OCI-LY7 (cell line): ENCODE measurements around the gene GNAO1. TPM values are rescaled to one million over a fixed set of nuclear protein-coding genes. Genes with fewer than 3 reads are reported as not detected.

Experiments
- BruUV-seq: library from RNA; stranded (reverse); fragments of 400-500 nt; replicated peaks from 2 replicates; lab custom pipeline; 2021; lab: Mats Ljungman, UMichigan
- CTCF ChIA-PET: fragments of 300-600 bp; sonication (Branson Sonifier 250); formaldehyde crosslinking; loops from one replicate; lab custom pipeline; 2022; ENCODE audit warnings: antibody characterized with exemption; ENCODE audit not compliant: unreplicated experiment; lab: Charles Lee
- POLR2A ChIA-PET: fragments of 300-600 bp; sonication (Branson Sonifier 250); formaldehyde crosslinking; loops from one replicate; lab custom pipeline; 2022; ENCODE audit warnings: antibody characterized with exemption; lab: Charles Lee
- DNase-seq: peaks from one replicate; pipeline ENCODE4 v3.0.0-alpha.2; 2015; ENCODE audit warnings: low spot score
- H2AFZ ChIP-seq: fragments of 200-600 bp; sonication (generic), shearing (Covaris generic); 2 replicates; pipeline ENCODE4 v1.6.1; 2014; ENCODE audit warnings: mild to moderate bottlenecking, antibody characterized with exemption, low read length, moderate library complexity
- H3K27ac ChIP-seq: fragments of 200-600 bp; sonication (generic); 2 replicates; pipeline ENCODE4 v1.5.1; 2014; ENCODE audit warnings: mixed run types, low read depth, mild to moderate bottlenecking, moderate library complexity, low read length, inconsistent platforms; ENCODE audit not compliant: poor library complexity, severe bottlenecking
- H3K36me3 ChIP-seq: fragments of 200-600 bp; sonication (generic); 2 replicates; pipeline ENCODE4 v1.6.1; 2014; ENCODE audit warnings: mild to moderate bottlenecking, antibody characterized with exemption, low read length, moderate library complexity, mixed read lengths; ENCODE audit not compliant: insufficient read depth
- H3K4me1 ChIP-seq: fragments of 200-600 bp; sonication (generic); 2 replicates; pipeline ENCODE4 v1.5.1; 2014; ENCODE audit warnings: mild to moderate bottlenecking, low read length; ENCODE audit not compliant: insufficient read depth, poor library complexity, severe bottlenecking
- H3K4me2 ChIP-seq: fragments of 200-600 bp; sonication (generic); 2 replicates; pipeline ENCODE4 v1.6.1; 2014; ENCODE audit warnings: mild to moderate bottlenecking, low read length
- H3K4me3 ChIP-seq: fragments of 200-600 bp; sonication (generic); 2 replicates; pipeline ENCODE4 v1.5.1; 2014; ENCODE audit warnings: mild to moderate bottlenecking, low read depth, low read length; ENCODE audit not compliant: poor library complexity, severe bottlenecking
- H3K79me2 ChIP-seq: fragments of 200-600 bp; sonication (generic); 2 replicates; pipeline ENCODE4 v1.6.1; 2016; ENCODE audit warnings: low read depth, mild to moderate bottlenecking, low read length, moderate library complexity, mixed read lengths; ENCODE audit not compliant: insufficient read depth
- H3K9me2 ChIP-seq: fragments of 200-600 bp; sonication (generic); 2 replicates; pipeline ENCODE4 v1.6.1; 2016; ENCODE audit warnings: mild to moderate bottlenecking, low read length, mixed read lengths; ENCODE audit not compliant: insufficient read depth
- H3K9me3 ChIP-seq: fragments of 200-600 bp; sonication (generic); 2 replicates; pipeline ENCODE4 v1.6.1; 2014; ENCODE audit warnings: mild to moderate bottlenecking, mixed run types, low read length, mixed read lengths
- H4K20me1 ChIP-seq: fragments of 200-600 bp; sonication (generic); 2 replicates; pipeline ENCODE4 v1.6.1; 2014; ENCODE audit warnings: mild to moderate bottlenecking, antibody characterized with exemption, low read length, moderate library complexity, mixed read lengths; ENCODE audit not compliant: insufficient read depth
- EZH2phosphoT487 ChIP-seq: fragments of 200-600 bp; sonication (generic); IDR thresholded peaks from 2 replicates; pipeline ENCODE4 v1.6.1; 2018; ENCODE audit warnings: low read depth, borderline replicate concordance, mild to moderate bottlenecking, mixed run types, antibody characterized with exemption, low read length, moderate library complexity, mixed read lengths
- intact Hi-C: fragments of 100-400 bp; cut with micrococcal nuclease; formaldehyde crosslinking; loops from one replicate; pipeline ENCODE4 v1.10.0; 2022; ENCODE audit not compliant: unreplicated experiment
- total RNA-seq, 2 experiments: library from RNA; depleted of rRNA in 1 of 2; stranded (reverse); fragments of >200 nt in 1 of 2; shearing (Covaris generic) in 1 of 2; gene quantifications; 2 replicates each; pipeline ENCODE4 v1.2.3, GENCODE V29; 2014 to 2022
- TF ChIP-seq, protein P1 (sequence below): fragments of 200-600 bp; sonication (generic); conservative IDR thresholded peaks from 2 replicates; pipeline ENCODE4 v1.5.1; 2014; ENCODE audit warnings: mild to moderate bottlenecking, antibody characterized with exemption, low read length, moderate library complexity, mixed read lengths

GNAO1 gene
- total RNA-seq, 2 experiments from 2014 or later, result not detected

DNA sequence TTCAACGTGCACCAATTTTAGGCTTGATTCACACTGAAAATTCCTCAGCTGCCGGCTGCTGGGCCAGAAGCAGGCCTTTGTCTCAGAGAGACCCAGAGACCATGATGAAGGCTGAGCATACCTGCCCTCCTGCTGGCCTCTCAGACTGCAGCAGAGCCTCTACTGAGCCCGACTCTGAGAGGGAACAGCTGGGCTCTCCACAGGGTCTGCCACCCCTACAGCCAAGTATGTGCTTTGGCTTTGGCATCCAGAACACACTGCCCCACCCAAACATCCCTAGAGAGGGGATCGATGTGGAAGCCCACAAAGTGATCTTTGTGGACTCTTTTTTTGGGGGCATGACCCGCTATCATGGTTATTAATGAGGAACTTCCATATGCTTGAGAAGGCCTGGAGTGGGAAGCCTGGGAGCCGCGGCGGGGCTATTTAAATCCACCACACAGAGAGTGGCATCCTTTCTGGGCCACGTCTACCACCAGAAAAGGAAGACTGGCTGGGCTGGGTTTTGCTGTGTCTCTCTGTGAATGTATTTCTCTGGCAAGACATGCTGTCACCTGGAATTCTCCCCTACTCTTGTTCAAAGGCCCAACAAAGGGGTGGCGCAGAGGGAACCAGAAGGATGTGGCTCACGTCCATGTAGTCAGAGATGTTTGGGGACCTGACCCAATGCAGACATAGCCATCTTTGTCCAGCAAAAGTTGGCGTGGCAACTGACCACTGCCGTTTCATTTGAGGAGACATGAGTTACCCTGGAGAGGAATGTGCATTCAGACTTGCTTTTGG lies 69.3 kb downstream of the GNAO1 start:
- no TSS peak for BruUV-seq
- H3K4me1 ChIP-seq, result no peaks in the 10 kb centered on the region
- H3K9me2 ChIP-seq, result no peaks in the 10 kb centered on the region

DNA sequence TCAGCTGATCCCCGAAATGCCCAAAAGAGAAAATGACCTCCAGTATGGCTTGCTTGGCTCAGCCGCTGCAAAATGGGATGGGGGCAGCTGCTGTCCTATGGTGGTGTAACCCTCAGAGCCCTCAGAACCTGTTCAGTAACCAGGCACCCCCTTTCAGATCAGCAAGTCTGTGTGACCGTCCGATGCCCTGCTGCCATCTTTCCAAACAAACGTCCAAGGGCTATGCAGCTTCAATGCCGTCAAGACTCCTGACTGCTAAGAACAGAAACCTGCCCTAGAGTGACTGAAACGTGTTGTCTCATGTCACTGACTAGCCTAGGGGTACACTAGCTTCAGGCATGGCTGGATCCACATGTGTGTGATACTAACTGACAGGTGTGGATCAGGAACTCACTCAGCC lies 70.4 kb downstream of the GNAO1 start:
- Histone ChIP-seq H3K27ac (no peak overlapping the region), H4K20me1 (no peaks in the 10 kb centered on the region), H3K4me1 (no peaks in the 10 kb centered on the region), H2AFZ (no peak overlapping the region), H3K4me3 (no peak overlapping the region), H3K9me3 (no peaks in the 10 kb centered on the region), H3K36me3 (no peaks in the 10 kb centered on the region), H3K4me2 (no peak overlapping the region), H3K79me2 (no peaks in the 10 kb centered on the region), H3K9me2 (no peaks in the 10 kb centered on the region)
- DNase-seq, result no peak
- no TSS peak for BruUV-seq
- intact Hi-C loops, result no loop called here
- ChIA-PET POLR2A (interaction anchor here (1.2 kb wide), 1 partner anchor 9 kb away, joined by 3 read pairs; no protein-coding TSS in a partner anchor), CTCF (no interaction called here)
- TF ChIP-seq, protein P1, sequence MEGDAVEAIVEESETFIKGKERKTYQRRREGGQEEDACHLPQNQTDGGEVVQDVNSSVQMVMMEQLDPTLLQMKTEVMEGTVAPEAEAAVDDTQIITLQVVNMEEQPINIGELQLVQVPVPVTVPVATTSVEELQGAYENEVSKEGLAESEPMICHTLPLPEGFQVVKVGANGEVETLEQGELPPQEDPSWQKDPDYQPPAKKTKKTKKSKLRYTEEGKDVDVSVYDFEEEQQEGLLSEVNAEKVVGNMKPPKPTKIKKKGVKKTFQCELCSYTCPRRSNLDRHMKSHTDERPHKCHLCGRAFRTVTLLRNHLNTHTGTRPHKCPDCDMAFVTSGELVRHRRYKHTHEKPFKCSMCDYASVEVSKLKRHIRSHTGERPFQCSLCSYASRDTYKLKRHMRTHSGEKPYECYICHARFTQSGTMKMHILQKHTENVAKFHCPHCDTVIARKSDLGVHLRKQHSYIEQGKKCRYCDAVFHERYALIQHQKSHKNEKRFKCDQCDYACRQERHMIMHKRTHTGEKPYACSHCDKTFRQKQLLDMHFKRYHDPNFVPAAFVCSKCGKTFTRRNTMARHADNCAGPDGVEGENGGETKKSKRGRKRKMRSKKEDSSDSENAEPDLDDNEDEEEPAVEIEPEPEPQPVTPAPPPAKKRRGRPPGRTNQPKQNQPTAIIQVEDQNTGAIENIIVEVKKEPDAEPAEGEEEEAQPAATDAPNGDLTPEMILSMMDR, result no peak
- no peak for TF ChIP-seq EZH2phosphoT487

More for the DNA sequence above, 69.3 kb downstream of the GNAO1 start:
- ChIA-PET CTCF (no interaction called here), POLR2A (no interaction called here)
- H3K9me3 ChIP-seq, result no peaks in the 10 kb centered on the region
- no peaks in the 10 kb centered on the region for H3K79me2 ChIP-seq
- intact Hi-C loops, result no loop called here
- H3K4me3 ChIP-seq, result no peak overlapping the region
- no peaks in the 10 kb centered on the region for H3K36me3 ChIP-seq
- no peak overlapping the region for H3K4me2 ChIP-seq
- no peak for DNase-seq
- H2AFZ ChIP-seq, result no peak overlapping the region
- no peak overlapping the region for H3K27ac ChIP-seq
- no peaks in the 10 kb centered on the region for H4K20me1 ChIP-seq
- TF ChIP-seq, protein P1, result no peak
- TF ChIP-seq EZH2phosphoT487, result no peak

DNA sequence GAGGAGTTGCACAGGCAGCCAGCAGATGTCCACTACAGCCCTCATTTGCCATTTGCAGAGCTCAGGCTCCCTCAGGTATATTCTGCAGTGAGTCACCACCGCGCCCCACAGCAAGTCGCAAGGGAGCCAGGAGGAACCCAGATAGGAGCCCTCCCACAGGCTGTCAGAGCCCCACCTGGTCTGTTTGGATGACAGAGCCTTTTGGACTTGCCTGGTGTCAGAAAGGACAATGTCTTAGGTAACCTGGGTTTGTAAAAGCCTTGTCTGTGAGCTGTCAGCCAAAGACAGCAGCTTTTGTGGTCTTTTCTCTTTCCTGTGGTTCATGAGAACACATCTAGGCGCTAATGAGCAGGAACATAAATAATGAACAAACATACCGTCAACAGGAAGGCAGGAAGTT lies 70.9 kb downstream of the GNAO1 start:
- H3K4me1 ChIP-seq, result no peaks in the 10 kb centered on the region
- no peaks in the 10 kb centered on the region for H4K20me1 ChIP-seq
- H3K4me3 ChIP-seq, result no peak overlapping the region
- H3K9me3 ChIP-seq, result no peaks in the 10 kb centered on the region
- intact Hi-C loops, result no loop called here
- H3K79me2 ChIP-seq, result no peaks in the 10 kb centered on the region
- no peak overlapping the region for H2AFZ ChIP-seq
- no TSS peak for BruUV-seq
- POLR2A ChIA-PET, result interaction anchor here (1.2 kb wide), 1 partner anchor 8 kb away, joined by 3 read pairs; no protein-coding TSS in a partner anchor
- H3K4me2 ChIP-seq, result no peak overlapping the region
- TF ChIP-seq EZH2phosphoT487, result no peak
- TF ChIP-seq, protein P1, result no peak
- H3K36me3 ChIP-seq, result no peaks in the 10 kb centered on the region
- DNase-seq, result no peak
- CTCF ChIA-PET, result interaction anchor here (0.6 kb wide), 1 partner anchor 1626 kb away, joined by 3 read pairs; no protein-coding TSS in a partner anchor
- no peaks in the 10 kb centered on the region for H3K9me2 ChIP-seq
- H3K27ac ChIP-seq, result no peak overlapping the region
